Stimulated activated CD8-positive, alpha-beta memory T cell treated with anti-CD3 and anti-CD28 coated beads, Interleukin-7, amount 100 ng/mL, for 48 hours (primary cell): ENCODE data around the gene IGF2BP3.

Source experiments
- DNase-seq, 2 donors: peaks; one replicate each; pipeline ENCODE4 v3.0.0-alpha.2; 2020; ENCODE audit warnings: low read depth in 1 of 2; ENCODE audit errors: extremely low read depth in 1 of 2

Gene IGF2BP3

DNA sequence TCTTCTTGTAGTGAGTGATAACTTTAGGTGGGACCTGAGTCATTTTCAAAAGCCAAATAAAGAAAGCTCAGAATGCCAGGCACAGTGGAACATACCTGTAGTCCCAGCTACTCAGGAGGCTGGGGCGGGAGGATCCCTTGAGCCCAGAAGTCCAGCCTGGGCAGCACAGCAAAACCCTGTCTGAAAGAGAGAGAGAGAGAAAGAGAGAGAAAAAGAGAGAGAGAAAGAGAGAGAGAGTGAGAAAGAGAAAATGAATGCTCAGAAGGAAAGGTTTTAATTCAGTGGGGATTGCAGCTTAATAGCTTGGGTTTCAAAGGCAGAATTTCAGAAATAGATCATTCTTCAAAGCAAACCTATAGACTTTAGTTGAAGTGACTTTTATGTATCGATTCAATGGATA is 198.0 kb downstream of the IGF2BP3 start:
- DNase-seq: no peak

- no peak for DNase-seq
Observed at GRCh38 chr7:23268746-23269145, 201.5 kb downstream of the IGF2BP3 start.

GRCh38 chr7:23268167-23268566 is 202.1 kb downstream of the IGF2BP3 start:
- DNase-seq: no peak

- DNase-seq: no peak
Observed at GRCh38 chr7:23267357-23267756, 202.9 kb downstream of the IGF2BP3 start.

GRCh38 chr7:23266918-23267317 is 203.4 kb downstream of the IGF2BP3 start:
- DNase-seq: no peak

DNA sequence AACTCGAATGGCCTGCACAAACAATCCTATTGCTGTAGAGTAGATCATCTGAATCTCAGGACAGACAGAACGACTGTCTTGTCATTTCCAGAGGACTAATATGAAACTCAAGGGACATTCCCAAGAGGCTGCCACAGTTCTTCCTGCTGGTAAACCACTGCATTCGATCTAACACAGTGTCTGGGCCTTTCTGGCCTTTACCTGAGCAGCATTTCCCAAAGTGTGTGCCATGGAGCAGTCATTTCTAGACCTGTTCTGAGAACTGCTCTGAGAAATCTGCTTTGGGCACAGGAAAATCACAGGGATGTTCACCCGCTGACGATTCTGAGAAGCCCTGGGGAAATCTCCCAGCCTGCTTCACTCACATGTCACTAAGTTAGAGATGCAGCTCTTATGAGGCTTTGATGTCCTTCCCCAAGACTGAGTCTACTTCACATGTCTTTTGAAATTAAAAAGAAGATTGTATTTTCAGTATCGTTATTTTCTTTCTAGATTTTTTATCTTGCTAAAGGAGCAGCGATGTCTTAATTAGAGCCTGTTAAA is 205.3 kb downstream of the IGF2BP3 start:
- DNase-seq: no peak

DNA sequence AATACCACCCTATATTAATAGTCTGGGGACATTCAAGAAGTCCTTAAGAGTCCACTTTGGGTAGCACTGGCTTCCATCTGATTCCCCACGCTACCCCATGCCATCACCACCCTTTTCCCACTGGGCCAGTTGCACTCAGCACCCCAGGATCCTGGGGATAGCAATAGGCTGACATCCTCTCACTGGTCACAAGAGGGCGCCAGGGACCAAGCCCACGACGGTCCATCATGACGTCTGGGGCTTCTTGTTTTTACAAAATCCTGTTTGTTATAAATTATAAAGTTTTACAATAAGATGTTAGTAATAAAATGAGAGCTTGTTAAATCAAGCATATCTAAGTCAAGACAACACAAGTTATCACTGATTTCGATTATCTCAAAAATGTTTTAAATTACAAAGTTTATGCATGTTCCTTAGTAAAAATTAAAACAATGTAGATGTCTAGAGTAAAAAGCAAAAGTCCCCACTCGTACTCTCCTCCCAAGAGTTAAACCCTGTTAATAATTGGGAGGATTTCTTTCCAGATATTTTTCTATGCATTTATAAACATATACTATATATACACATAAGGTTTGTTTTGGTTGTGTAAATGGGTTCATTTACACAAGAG is 208.3 kb downstream of the IGF2BP3 start:
- peak; percentile 13 to 16 for DNase-seq

DNA sequence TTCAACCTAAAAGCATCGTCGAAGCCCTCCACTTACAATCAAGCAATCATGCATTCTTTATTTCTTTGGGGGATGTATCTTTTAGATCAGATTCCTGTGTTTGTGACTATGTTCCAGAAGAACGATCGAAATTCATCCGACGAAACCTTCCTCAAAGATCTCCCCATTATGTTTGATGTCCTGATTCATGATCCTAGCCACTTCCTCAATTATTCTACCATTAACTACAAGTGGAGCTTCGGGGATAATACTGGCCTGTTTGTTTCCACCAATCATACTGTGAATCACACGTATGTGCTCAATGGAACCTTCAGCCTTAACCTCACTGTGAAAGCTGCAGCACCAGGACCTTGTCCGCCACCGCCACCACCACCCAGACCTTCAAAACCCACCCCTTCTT is 209.9 kb downstream of the IGF2BP3 start:
- no peak for DNase-seq
